HAP-1 (cell line): ENCODE results near the gene DDX59.

Source experiments
- DNase-seq, 2 experiments: peaks; one replicate each; pipeline ENCODE4 v3.0.0-alpha.2; 2016 to 2020; ENCODE audit warnings: low spot score in 2 of 2
- H3K27me3 ChIP-seq: fragments of 250-450 bp; sonication (Bioruptor Pico); 2 replicates; pipeline ENCODE4 v1.5.1; 2020; ENCODE audit warnings: low read depth, mild to moderate bottlenecking, moderate library complexity
- H3K36me3 ChIP-seq: fragments of 250-450 bp; sonication (Bioruptor Pico); replicated peaks from 2 replicates; pipeline ENCODE4 v1.5.1; 2020; ENCODE audit warnings: mild to moderate bottlenecking
- H3K4me1 ChIP-seq: fragments of 250-450 bp; sonication (Bioruptor Pico); 2 replicates; pipeline ENCODE4 v1.5.1; 2020; ENCODE audit warnings: mild to moderate bottlenecking
- H3K4me3 ChIP-seq: fragments of 250-450 bp; sonication (Bioruptor Pico); 2 replicates; pipeline ENCODE4 v1.5.1; 2020; ENCODE audit warnings: mild to moderate bottlenecking, moderate library complexity
- H3K9me3 ChIP-seq: fragments of 250-450 bp; sonication (Bioruptor Pico); 2 replicates; pipeline ENCODE4 v1.5.1; 2020; ENCODE audit warnings: mild to moderate bottlenecking, moderate library complexity
- in situ Hi-C: fragments of 300-500 bp; cut with MboI; formaldehyde crosslinking; loops from 3 replicates; pipeline ENCODE4 v1.14.3; 2020; ENCODE audit warnings: low sequenced_read_pairs, inconsistent platforms, mixed read lengths

DDX59 gene

GRCh38 chr1:200659269-200659668 is 10.4 kb downstream of the DDX59 start:
- DNase-seq: no peak
- Histone ChIP-seq H3K9me3 (no peaks in the 10 kb centered on the region), H3K4me1 (no peaks in the 10 kb centered on the region), H3K36me3 (peaks cover 34% of the 10 kb centered on the region), H3K4me3 (no peak overlapping the region), H3K27me3 (no peaks in the 10 kb centered on the region)
- in situ Hi-C loops: no loop called here

- in situ Hi-C loops: no loop called here
- DNase-seq: no peak
- H3K27me3 ChIP-seq: no peaks in the 10 kb centered on the region
- H3K4me3 ChIP-seq: no peak overlapping the region
- no peaks in the 10 kb centered on the region for H3K4me1 ChIP-seq
- H3K9me3 ChIP-seq: no peaks in the 10 kb centered on the region
- H3K36me3 ChIP-seq: peaks cover 27% of the 10 kb centered on the region
Observed at GRCh38 chr1:200658037-200658818, 11.5 kb downstream of the DDX59 start.

- H3K9me3 ChIP-seq: no peaks in the 10 kb centered on the region
- no peaks in the 10 kb centered on the region for H3K27me3 ChIP-seq
- H3K36me3 ChIP-seq: peaks cover 23% of the 10 kb centered on the region
- no peak overlapping the region for H3K4me3 ChIP-seq
- no peak for DNase-seq
- no peaks in the 10 kb centered on the region for H3K4me1 ChIP-seq
- in situ Hi-C loops: no loop called here
Observed at GRCh38 chr1:200654660-200655059, 15.0 kb downstream of the DDX59 start.

- in situ Hi-C loops: no loop called here
- peaks cover 23% of the 10 kb centered on the region for H3K36me3 ChIP-seq
- no peaks in the 10 kb centered on the region for H3K27me3 ChIP-seq
- H3K4me1 ChIP-seq: no peaks in the 10 kb centered on the region
- no peak overlapping the region for H3K4me3 ChIP-seq
- DNase-seq: no peak
- H3K9me3 ChIP-seq: no peaks in the 10 kb centered on the region
Observed at GRCh38 chr1:200653022-200653462, 16.7 kb downstream of the DDX59 start.

- no peak overlapping the region for H3K4me3 ChIP-seq
- in situ Hi-C loops: no loop called here
- no peaks in the 10 kb centered on the region for H3K4me1 ChIP-seq
- DNase-seq: no peak
- no peaks in the 10 kb centered on the region for H3K9me3 ChIP-seq
- no peaks in the 10 kb centered on the region for H3K27me3 ChIP-seq
- H3K36me3 ChIP-seq: peaks cover 23% of the 10 kb centered on the region
Observed at GRCh38 chr1:200652378-200652777, 17.3 kb downstream of the DDX59 start.

- Histone ChIP-seq H3K9me3 (no peaks in the 10 kb centered on the region), H3K4me1 (no peaks in the 10 kb centered on the region), H3K36me3 (peaks cover 17% of the 10 kb centered on the region), H3K4me3 (no peak overlapping the region), H3K27me3 (no peaks in the 10 kb centered on the region)
- DNase-seq: no peak
- in situ Hi-C loops: no loop called here
Observed at GRCh38 chr1:200646515-200646914, 23.2 kb downstream of the DDX59 start.

GRCh38 chr1:200644021-200644420 is 25.7 kb downstream of the DDX59 start:
- H3K9me3 ChIP-seq: no peaks in the 10 kb centered on the region
- no peak overlapping the region for H3K4me3 ChIP-seq
- H3K27me3 ChIP-seq: no peaks in the 10 kb centered on the region
- H3K4me1 ChIP-seq: no peaks in the 10 kb centered on the region; the same call in 1 of the 2 replicates
- peaks cover 15% of the 10 kb centered on the region for H3K36me3 ChIP-seq
- DNase-seq: no peak
- in situ Hi-C loops: no loop called here

GRCh38 chr1:200642481-200642880 is 27.2 kb downstream of the DDX59 start:
- Histone ChIP-seq H3K4me1 (no peaks in the 10 kb centered on the region; the same call in 1 of the 2 replicates), H3K4me3 (no peak overlapping the region), H3K36me3 (0 out of 2 replicates have a peak, but pooled peaks cover 6% of the 10 kb centered on the region), H3K27me3 (no peaks in the 10 kb centered on the region), H3K9me3 (no peaks in the 10 kb centered on the region)
- DNase-seq: no peak
- in situ Hi-C loops: no loop called here

GRCh38 chr1:200640963-200641401 is 28.7 kb downstream of the DDX59 start:
- Histone ChIP-seq H3K4me3 (no peak overlapping the region), H3K27me3 (no peaks in the 10 kb centered on the region), H3K36me3 (no peaks in the 10 kb centered on the region), H3K9me3 (no peaks in the 10 kb centered on the region), H3K4me1 (no peaks in the 10 kb centered on the region; the same call in 1 of the 2 replicates)
- DNase-seq: no peak
- in situ Hi-C loops: no loop called here

- Histone ChIP-seq H3K4me3 (no peak overlapping the region), H3K4me1 (no peaks in the 10 kb centered on the region; the same call in 1 of the 2 replicates), H3K27me3 (no peaks in the 10 kb centered on the region), H3K36me3 (no peaks in the 10 kb centered on the region), H3K9me3 (no peaks in the 10 kb centered on the region)
- in situ Hi-C loops: no loop called here
- no peak for DNase-seq
Observed at GRCh38 chr1:200640373-200640962, 29.2 kb downstream of the DDX59 start.

- DNase-seq: no peak
- Histone ChIP-seq H3K4me3 (no peak overlapping the region), H3K36me3 (no peaks in the 10 kb centered on the region), H3K4me1 (no peaks in the 10 kb centered on the region; the same call in 1 of the 2 replicates), H3K27me3 (no peaks in the 10 kb centered on the region), H3K9me3 (no peaks in the 10 kb centered on the region)
- in situ Hi-C loops: no loop called here
Observed at GRCh38 chr1:200638073-200638472, 31.6 kb downstream of the DDX59 start.

GRCh38 chr1:200636681-200637080 is 33.0 kb downstream of the DDX59 start:
- DNase-seq: no peak
- H3K27me3 ChIP-seq: no peaks in the 10 kb centered on the region
- in situ Hi-C loops: no loop called here
- H3K4me3 ChIP-seq: no peak overlapping the region
- no peaks in the 10 kb centered on the region for H3K9me3 ChIP-seq
- no peaks in the 10 kb centered on the region; the same call in 1 of the 2 replicates for H3K4me1 ChIP-seq
- no peaks in the 10 kb centered on the region for H3K36me3 ChIP-seq

GRCh38 chr1:200634261-200635122 is 35.2 kb downstream of the DDX59 start:
- no peaks in the 10 kb centered on the region for H3K36me3 ChIP-seq
- H3K4me3 ChIP-seq: no peak overlapping the region
- no peaks in the 10 kb centered on the region for H3K4me1 ChIP-seq
- H3K27me3 ChIP-seq: no peaks in the 10 kb centered on the region
- no peaks in the 10 kb centered on the region for H3K9me3 ChIP-seq
- DNase-seq: no peak
- in situ Hi-C loops: no loop called here
